HG02884 (cell line): Measurements from ENCODE around the gene FZR1.

Experiments used
- ATAC-seq: cut with Tn5 transposase; IDR thresholded peaks from one replicate; pipeline ENCODE4 v1.9.1; 2021; ENCODE audit warnings: mild to moderate bottlenecking, moderate library complexity; ENCODE audit not compliant: unreplicated experiment

FZR1 gene

DNA sequence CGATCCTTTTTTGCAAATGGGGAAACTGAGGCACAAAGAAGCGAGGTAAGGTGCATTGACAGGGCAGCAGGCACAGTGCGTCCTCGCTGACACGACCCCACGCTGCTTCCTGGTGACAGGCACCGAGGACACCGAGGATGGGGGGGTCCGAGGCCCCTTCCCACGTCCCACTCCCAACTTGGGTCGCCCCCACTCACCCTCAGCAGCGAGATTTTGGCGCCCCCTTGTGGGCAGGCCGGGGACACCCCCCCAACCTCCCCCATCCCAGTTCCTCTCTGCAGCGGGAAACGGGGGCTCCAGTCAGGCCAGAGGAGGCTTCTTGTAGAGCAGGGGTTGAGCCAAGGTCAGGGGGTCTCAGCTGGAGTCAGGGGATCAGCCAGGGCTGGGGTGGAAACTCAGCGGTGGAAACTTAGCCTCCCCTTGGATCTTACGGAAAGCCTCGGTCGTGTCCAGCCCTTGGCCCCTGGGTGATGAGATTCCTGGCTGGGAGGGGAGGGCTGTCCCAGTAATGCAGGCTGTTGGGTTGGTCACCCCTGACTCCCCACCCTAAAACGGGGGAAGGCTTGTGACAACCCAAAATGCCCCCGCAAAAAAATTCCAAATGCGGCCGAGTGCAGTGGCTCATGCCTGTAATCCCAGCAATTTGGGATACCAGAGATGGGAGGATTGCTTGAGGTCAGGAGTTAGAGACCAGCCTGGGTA is 34.0 kb upstream of the FZR1 start:
- no peak for ATAC-seq

DNA sequence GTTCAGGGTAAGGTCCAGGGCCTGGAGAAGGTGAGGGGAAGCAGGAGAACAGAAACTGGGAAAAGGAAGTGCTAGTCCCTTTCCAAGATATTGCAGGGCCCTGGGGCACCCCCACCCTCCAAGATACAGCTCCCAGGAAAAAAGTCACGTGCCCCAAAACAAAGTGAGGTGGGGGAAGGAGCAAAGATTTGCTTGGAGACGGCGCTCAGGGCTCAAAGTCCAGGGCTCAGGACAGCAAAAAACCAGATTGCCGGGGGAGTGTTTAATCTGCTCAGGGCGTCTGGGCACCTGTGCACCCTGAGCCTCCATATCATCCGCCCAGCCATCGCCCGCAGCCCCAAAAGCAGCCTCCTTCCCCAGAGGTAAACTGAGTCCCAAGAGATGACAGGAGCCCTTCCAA is 32.1 kb upstream of the FZR1 start:
- no peak for ATAC-seq

DNA sequence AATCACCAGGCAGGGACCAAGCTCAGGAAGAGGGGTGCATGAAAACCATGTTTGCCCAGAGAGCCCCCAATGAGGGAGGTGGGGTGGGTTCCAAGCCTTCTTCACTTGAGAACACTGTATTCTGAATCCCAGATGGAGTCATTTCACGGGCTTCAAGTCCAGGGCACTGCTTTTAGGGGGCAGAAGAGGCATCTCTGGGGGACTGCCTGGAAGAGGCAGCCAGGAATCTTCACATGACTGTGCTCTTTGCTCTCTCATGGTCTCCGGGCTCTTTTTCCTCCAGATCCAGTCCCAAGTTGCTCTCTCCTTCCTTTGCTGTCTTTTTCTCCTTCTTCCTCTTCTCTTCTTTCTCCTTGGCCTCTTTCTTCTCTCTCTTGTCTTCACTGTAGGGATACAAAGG is 31.5 kb upstream of the FZR1 start:
- ATAC-seq = no peak

GRCh38 chr19:3475449-3475848 is 30.7 kb upstream of the FZR1 start:
- ATAC-seq = no peak

DNA sequence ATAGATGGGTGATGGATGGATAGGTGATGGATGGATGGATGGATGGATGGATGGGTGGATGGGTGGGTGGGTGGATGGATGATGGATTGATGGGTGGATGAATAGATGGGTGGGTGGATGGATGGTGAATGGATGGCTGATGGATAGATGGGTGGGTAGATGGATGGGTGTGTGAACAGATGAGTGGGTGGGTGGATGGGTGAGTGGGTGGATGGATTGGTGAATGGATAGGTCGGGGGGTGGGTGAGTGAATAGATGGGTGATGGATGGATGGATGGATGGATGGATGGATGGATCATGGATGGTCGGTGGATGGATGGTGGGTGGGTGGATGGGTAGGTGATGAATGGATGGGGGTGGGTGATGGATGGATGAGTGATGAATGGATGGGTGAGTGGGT is 29.3 kb upstream of the FZR1 start:
- no peak for ATAC-seq

GRCh38 chr19:3477506-3477905 is 28.6 kb upstream of the FZR1 start:
- ATAC-seq = no peak

DNA sequence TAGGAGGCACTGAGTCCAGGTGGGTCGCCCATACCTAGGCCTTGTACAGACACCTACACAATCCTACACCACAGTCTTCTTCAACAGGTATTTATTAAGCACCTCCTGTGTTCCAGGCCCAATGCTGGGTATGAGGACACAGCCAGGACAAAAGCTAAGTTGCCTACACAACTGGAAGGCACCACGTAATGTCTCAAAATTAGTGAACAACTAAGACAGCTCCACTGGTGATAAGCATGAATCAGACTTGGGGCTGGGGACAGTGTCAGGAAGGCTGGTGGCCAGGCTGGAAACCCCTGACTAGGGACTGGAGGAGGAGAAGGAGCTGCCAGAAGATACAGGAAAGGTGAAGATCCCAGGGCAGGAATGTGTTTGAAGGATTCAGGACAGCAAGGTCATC is 28.2 kb upstream of the FZR1 start:
- no peak for ATAC-seq

DNA sequence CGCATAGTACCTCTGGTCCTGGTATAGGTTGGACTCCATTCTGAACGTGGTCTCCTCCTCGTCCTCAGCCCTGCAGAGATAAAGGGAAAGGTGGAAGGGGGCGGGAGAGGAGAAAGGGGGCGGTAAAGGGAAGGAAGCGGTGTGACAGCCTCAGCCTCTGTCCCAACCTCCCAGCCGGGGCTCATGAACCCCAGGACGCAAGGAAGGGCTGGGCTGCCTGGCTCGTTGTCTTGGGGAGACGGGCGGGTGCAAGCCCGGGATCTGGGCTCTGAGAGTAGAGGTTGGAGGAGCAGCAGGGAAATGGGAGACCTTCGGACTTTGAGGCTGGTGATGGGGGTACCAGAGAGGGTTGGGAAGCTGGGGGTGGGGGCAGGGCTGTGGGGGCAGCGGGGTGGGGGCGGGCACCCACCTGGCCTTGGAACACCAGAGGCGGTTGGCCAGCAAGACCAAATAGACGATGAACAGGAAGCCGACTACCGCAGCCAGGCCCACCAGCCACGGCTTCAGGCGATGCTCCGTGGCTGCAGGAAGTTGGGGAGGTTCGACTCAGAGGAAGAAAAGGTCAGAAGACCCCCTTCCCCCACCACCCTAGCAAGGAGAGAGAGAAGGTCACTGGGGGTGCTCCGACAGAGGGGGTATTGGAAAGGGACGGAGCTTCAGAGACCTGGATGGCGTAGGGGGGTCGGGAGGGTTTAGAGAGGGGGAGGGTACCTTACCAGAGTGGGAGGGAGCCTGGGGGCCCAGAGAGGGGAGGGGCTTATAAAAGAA is 27.5 kb upstream of the FZR1 start:
- ATAC-seq = no peak

- ATAC-seq = no peak
Measured at GRCh38 chr19:3479177-3479833, 26.8 kb upstream of the FZR1 start.

DNA sequence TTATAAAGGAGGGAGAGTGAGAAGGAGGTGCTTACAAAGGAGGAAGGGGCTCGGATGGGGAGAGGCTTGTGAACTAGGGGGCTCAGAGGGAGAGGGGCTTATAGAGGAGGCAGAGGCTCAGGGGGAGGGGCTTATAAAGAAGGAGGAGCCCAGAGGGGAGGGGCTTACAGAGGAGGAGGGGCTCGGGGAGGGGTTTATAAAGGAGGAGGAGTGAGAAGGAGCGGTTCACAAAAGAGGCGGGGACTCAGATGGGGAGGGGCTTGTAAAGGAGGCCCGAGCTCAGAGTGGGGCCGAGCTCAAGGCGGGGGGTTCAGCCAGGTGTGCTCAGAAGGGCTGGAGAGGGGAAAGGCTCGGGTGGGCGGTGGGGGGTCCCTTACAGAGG is 26.3 kb upstream of the FZR1 start:
- ATAC-seq = no peak

GRCh38 chr19:3480383-3481091 is 25.6 kb upstream of the FZR1 start, which contains the start of gene SMIM24:
TSS of gene SMIM24 (minus strand) at chr19:3480525. CDS start at chr19:3480463, 62 bp downstream.
- ATAC-seq = no peak

DNA sequence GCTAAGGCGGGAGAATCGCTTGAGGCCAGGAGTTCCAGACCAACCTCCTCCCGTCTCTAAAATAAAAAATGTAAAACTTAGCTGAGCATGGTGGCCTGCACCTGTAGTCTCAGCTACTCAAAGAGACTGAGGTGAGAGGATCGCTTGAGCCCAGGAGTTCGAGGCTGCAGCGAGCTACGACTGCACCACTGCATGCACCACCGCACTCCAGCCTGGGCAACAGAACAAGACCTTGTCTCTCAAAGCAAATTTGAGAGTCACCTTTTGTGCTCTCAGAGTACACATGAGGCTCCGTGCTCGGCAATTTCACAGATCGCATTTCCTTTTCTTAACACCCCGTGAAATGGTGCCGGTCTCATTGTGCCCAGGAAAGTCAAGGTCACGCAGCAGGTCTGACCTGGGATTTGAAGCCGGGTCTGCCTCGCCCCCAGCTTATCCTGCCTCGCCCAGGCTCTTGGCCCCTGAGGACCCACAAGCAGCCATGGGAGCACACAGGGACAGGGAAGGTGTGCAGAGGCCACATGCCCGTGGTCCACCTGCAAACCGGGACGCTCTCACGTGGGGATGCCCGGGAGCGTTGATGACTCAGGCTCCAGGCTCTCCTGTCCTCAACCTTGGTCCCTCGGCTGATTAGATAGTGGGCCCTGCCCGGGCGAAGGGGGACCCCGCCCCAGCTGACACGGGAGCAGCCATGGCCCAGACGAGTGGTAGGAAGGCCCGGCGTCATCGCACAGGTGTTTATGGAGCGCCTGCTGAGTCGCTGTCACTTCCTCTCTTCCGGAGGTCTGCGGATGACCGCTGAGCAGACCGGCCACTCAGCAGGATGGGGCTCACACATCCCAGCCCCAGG is 24.6 kb upstream of the FZR1 start:
- no peak for ATAC-seq

- no peak for ATAC-seq
Measured at GRCh38 chr19:3482507-3483225, 23.4 kb upstream of the FZR1 start.

- no peak for ATAC-seq
Measured at GRCh38 chr19:3483226-3483628, 22.9 kb upstream of the FZR1 start, which contains the start of gene SMIM44. TSS of gene SMIM44 (minus strand) at chr19:3483441. CDS start at chr19:3483403, 38 bp downstream.

GRCh38 chr19:3491396-3492119 is 14.6 kb upstream of the FZR1 start:
- ATAC-seq = no peak

GRCh38 chr19:3492131-3492839 is 13.8 kb upstream of the FZR1 start:
- no peak for ATAC-seq

GRCh38 chr19:3492919-3493318 is 13.2 kb upstream of the FZR1 start:
- ATAC-seq = no peak

GRCh38 chr19:3493651-3494050 is 12.5 kb upstream of the FZR1 start:
- no peak for ATAC-seq
